Gastroesophageal sphincter (tissue), 4 donors: Measurements from ENCODE around the gene MRPL46. TPM values are rescaled to one million over a fixed set of nuclear protein-coding genes. Genes with fewer than 3 reads are reported as not detected.
"Not testable (repeated sequence)": the region's sequence is repeated elsewhere in the genome, so short reads cannot be mapped to it uniquely, and the experiment has no call there.

Source experiments
- ATAC-seq: fragments of 150-250 bp; one replicate; pipeline ENCODE4 v1.9.1; 2016; ENCODE audit warnings: mild to moderate bottlenecking, moderate library complexity
- H3K27ac ChIP-seq, 4 donors: fragments of 200-600 bp; sonication (generic) in 3 of 4; 1 replicate in 3 of 4; 2 replicates in 1 of 4; pipeline ENCODE4 v1.5.1; 2016 to 2019
- H3K27me3 ChIP-seq: fragments of 200-600 bp; sonication (generic); one replicate; pipeline ENCODE4 v1.5.1; 2019
- H3K36me3 ChIP-seq, 2 donors: fragments of 200-600 bp; sonication (generic); one replicate each; pipeline ENCODE4 v1.5.1; 2019; ENCODE audit warnings: control low read depth in 1 of 2
- H3K4me1 ChIP-seq, 3 donors: fragments of 200-600 bp; sonication (generic); 1 replicate in 2 of 3; 2 replicates in 1 of 3; pipeline ENCODE4 v1.5.1; 2016 to 2019; ENCODE audit warnings: control low read depth in 2 of 3
- H3K4me3 ChIP-seq, 2 donors: fragments of 200-600 bp; sonication (generic); one replicate each; pipeline ENCODE4 v1.5.1; 2019; ENCODE audit warnings: mild to moderate bottlenecking in 1 of 2, moderate library complexity in 1 of 2
- H3K9me3 ChIP-seq, 3 donors: fragments of 200-600 bp; sonication (generic); one replicate each; pipeline ENCODE4 v1.5.1; 2017 to 2019; ENCODE audit warnings: control low read depth in 2 of 3
- CTCF ChIP-seq, 4 experiments: fragments of 200-600 bp in 2 of 4; fragments of 450-650 bp in 2 of 4; sonication (generic) in 1 of 4; IDR thresholded peaks; one replicate each; pipeline ENCODE4 v1.5.1; 2017 to 2019; ENCODE audit warnings: antibody characterized with exemption in 4 of 4, mild to moderate bottlenecking in 2 of 4, moderate library complexity in 2 of 4
- EP300 ChIP-seq: sonication (generic); formaldehyde crosslinking; IDR thresholded peaks from one replicate; pipeline ENCODE4 v1.6.1; 2017; ENCODE audit warnings: antibody characterized with exemption, mild to moderate bottlenecking
- POLR2A ChIP-seq, 2 donors: fragments of 450-650 bp; IDR thresholded peaks; one replicate each; pipeline ENCODE4 v1.6.1; 2017; ENCODE audit warnings: antibody characterized with exemption in 2 of 2, mild to moderate bottlenecking in 2 of 2, moderate library complexity in 1 of 2
- POLR2AphosphoS5 ChIP-seq: sonication (generic); formaldehyde crosslinking; IDR thresholded peaks from one replicate; pipeline ENCODE4 v1.6.1; 2017; ENCODE audit warnings: antibody characterized with exemption
- WGBS, 2 donors: methylation state at CpG; one replicate each; pipeline ENCODE4 v1.1.5; 2018; ENCODE audit warnings: low coverage in 1 of 2; 5-methylcytosine and 5-hydroxymethylcytosine counted together
- total RNA-seq, 4 donors: library from RNA; depleted of rRNA; stranded (reverse); fragments of >200 nt; gene quantifications; one replicate each; pipeline ENCODE4 v1.1.0, GENCODE V29; 2016

Gene MRPL46
- total RNA-seq, 4 donors from 2014 or later, result 22.6 to 26.9 (median 22.9) TPM

GRCh38 chr15:88477126-88477525 is 9.9 kb upstream of the MRPL46 start:
- H3K27ac ChIP-seq, result peak overlapping the region in 1 of 4 donors; percentile 35
- peaks cover 0 to 96% of the 10 kb centered on the region in 2 donors for H3K36me3 ChIP-seq
- H3K4me1 ChIP-seq, result peaks cover 0 to 6% (median 0%) of the 10 kb centered on the region in 3 donors
- no peak for TF ChIP-seq POLR2A (IDR thresholded peaks at IDR 0.05)
- no peak for TF ChIP-seq CTCF (IDR thresholded peaks at IDR 0.05)
- TF ChIP-seq EP300, result no peak
- no peak for TF ChIP-seq POLR2AphosphoS5
- 73 to 80% methylated on average over 1 to 7 of the region's 7 CpGs for WGBS, 2 donors
- H3K9me3 ChIP-seq, result no peaks in the 10 kb centered on the region
- H3K27me3 ChIP-seq, result no peaks in the 10 kb centered on the region
- H3K4me3 ChIP-seq, result no peak overlapping the region
- ATAC-seq, result no peak

GRCh38 chr15:88476635-88477060 is 9.5 kb upstream of the MRPL46 start:
- 31 to 51% methylated on average over 7 of the region's 8 CpGs for WGBS, 2 donors
- Histone ChIP-seq H3K27me3 (no peaks in the 10 kb centered on the region), H3K9me3 (no peaks in the 10 kb centered on the region), H3K27ac (peak overlapping the region in 1 of 4 donors; percentile 35), H3K4me1 (peaks cover 0 to 6% (median 0%) of the 10 kb centered on the region in 3 donors), H3K36me3 (peaks cover 0 to 99% of the 10 kb centered on the region in 2 donors), H3K4me3 (no peak overlapping the region)
- TF ChIP-seq POLR2AphosphoS5 (no peak), CTCF (IDR thresholded peaks at IDR 0.05) (peak in 3 of 4 experiments; percentile 33 to 48 (median 42))
- ATAC-seq, result peak; percentile 43

GRCh38 chr15:88473661-88474293 is 6.6 kb upstream of the MRPL46 start:
- ATAC-seq, H3K9me3 ChIP-seq, H3K27me3 ChIP-seq, H3K27ac ChIP-seq, H3K4me3 ChIP-seq: not testable (repeated sequence)
- H3K36me3 ChIP-seq, result peaks cover 0 to 80% of the 10 kb centered on the region in 2 donors
- peaks cover 0 to 13% (median 1%) of the 10 kb centered on the region in 3 donors for H3K4me1 ChIP-seq
- 93 to 97% methylated on average over 2 to 3 of the region's 4 CpGs for WGBS, 2 donors

- TF ChIP-seq EP300, result no peak
- TF ChIP-seq POLR2AphosphoS5, result no peak
- no peak for TF ChIP-seq CTCF (IDR thresholded peaks at IDR 0.05)
- no peak overlapping the region for H3K4me3 ChIP-seq
- no peaks in the 10 kb centered on the region for H3K9me3 ChIP-seq
- H3K27ac ChIP-seq, result no peak overlapping the region
- H3K27me3 ChIP-seq, result no peaks in the 10 kb centered on the region
- H3K36me3 ChIP-seq, result peaks cover 0 to 65% of the 10 kb centered on the region in 2 donors
- ATAC-seq, result no peak
- 76 to 87% methylated on average over 4 of the region's 4 CpGs for WGBS, 2 donors
- H3K4me1 ChIP-seq, result peaks cover 6 to 22% (median 8%) of the 10 kb centered on the region in 3 donors
These were observed 5.0 kb upstream of the MRPL46 start for GRCh38 chr15:88472225-88472624.

- H3K9me3 ChIP-seq, result no peaks in the 10 kb centered on the region
- H3K4me1 ChIP-seq, result peaks cover 13 to 26% (median 15%) of the 10 kb centered on the region in 3 donors
- H3K27me3 ChIP-seq, result no peaks in the 10 kb centered on the region
- no peak overlapping the region for H3K4me3 ChIP-seq
- no peak overlapping the region for H3K27ac ChIP-seq
- TF ChIP-seq POLR2AphosphoS5, result no peak
- no peak for TF ChIP-seq CTCF (IDR thresholded peaks at IDR 0.05)
- TF ChIP-seq POLR2A (IDR thresholded peaks at IDR 0.05), result no peak
- TF ChIP-seq EP300, result no peak
- H3K36me3 ChIP-seq, result peaks cover 0 to 50% of the 10 kb centered on the region in 2 donors
- no peak for ATAC-seq
- 79 to 81% methylated on average over 5 to 6 of the region's 6 CpGs for WGBS, 2 donors
These were observed 3.6 kb upstream of the MRPL46 start for GRCh38 chr15:88470625-88471372.
